A673 (cell line): ENCODE results near the gene EPHB2.

Experiments used
- EZH2 ChIP-seq: fragments of 200-600 bp; sonication (generic); IDR thresholded peaks from 2 replicates; pipeline ENCODE4 v1.6.1; 2017; ENCODE audit warnings: borderline replicate concordance, low read depth, mild to moderate bottlenecking, mixed read lengths, antibody characterized with exemption, low read length; ENCODE audit not compliant: poor library complexity, severe bottlenecking
- TF ChIP-seq, protein P1 (sequence below): fragments of 300-800, 200-600 bp; sonication (generic); conservative IDR thresholded peaks from 2 replicates; pipeline ENCODE4 v1.5.1; 2017; ENCODE audit warnings: low read depth, mild to moderate bottlenecking, antibody characterized with exemption, low read length, moderate library complexity, mixed read lengths

DNA sequence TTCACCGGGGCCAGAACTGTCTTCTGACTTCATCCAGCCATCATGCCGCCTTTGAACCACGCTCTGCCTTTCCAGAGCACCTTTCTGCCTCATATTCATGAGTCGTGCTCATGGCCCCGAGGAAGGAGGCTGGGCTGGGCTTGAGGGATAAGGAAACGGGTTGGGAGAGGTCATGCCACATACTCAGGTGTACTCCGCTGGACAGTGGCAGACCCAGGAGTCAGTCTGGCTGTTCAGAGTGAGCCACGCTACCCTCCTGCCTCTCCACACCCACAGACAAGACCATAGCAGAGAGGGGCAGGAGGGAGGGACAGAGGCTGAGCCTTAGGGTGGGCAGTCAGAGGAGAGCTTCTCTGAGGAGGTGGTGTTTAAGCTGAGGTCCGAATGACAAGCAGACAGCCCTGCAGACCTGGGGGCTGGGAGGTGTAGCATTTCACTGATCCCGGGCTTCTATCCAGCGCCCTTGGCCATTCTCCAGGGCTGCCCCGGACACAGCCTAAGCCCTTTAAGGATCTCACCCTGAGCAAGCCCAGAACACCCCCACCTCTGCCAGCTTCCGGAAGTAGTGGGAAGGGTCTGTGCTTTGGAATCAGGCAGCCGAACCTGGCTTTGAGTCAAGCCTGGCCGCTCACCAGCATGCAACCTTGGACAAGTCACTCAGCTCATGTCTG lies 159.7 kb downstream of the EPHB2 start:
- TF ChIP-seq, protein P1, sequence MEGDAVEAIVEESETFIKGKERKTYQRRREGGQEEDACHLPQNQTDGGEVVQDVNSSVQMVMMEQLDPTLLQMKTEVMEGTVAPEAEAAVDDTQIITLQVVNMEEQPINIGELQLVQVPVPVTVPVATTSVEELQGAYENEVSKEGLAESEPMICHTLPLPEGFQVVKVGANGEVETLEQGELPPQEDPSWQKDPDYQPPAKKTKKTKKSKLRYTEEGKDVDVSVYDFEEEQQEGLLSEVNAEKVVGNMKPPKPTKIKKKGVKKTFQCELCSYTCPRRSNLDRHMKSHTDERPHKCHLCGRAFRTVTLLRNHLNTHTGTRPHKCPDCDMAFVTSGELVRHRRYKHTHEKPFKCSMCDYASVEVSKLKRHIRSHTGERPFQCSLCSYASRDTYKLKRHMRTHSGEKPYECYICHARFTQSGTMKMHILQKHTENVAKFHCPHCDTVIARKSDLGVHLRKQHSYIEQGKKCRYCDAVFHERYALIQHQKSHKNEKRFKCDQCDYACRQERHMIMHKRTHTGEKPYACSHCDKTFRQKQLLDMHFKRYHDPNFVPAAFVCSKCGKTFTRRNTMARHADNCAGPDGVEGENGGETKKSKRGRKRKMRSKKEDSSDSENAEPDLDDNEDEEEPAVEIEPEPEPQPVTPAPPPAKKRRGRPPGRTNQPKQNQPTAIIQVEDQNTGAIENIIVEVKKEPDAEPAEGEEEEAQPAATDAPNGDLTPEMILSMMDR, result no peak
- no peak for TF ChIP-seq EZH2
